Suprapubic skin (tissue), 4 donors: ENCODE measurements around the gene YTHDF1. TPM values are rescaled to one million over a fixed set of nuclear protein-coding genes. Genes with fewer than 3 reads are reported as not detected.

ENCODE experiments used
- DNase-seq, 2 donors: peaks; one replicate each; pipeline ENCODE4 v3.0.0-alpha.2; 2019; ENCODE audit warnings: low spot score in 2 of 2
- H3K27ac ChIP-seq: fragments of 200-600 bp; sonication (generic); one replicate; pipeline ENCODE4 v1.5.1; 2019
- H3K27me3 ChIP-seq: fragments of 200-600 bp; sonication (generic); one replicate; pipeline ENCODE4 v1.5.1; 2019
- H3K36me3 ChIP-seq: fragments of 200-600 bp; sonication (generic); one replicate; pipeline ENCODE4 v1.5.1; 2019
- H3K4me1 ChIP-seq: fragments of 200-600 bp; sonication (generic); one replicate; pipeline ENCODE4 v1.5.1; 2019
- H3K4me3 ChIP-seq: fragments of 200-600 bp; sonication (generic); one replicate; pipeline ENCODE4 v1.5.1; 2019; ENCODE audit warnings: mild to moderate bottlenecking
- H3K9me3 ChIP-seq: fragments of 200-600 bp; sonication (generic); one replicate; pipeline ENCODE4 v1.5.1; 2019
- CTCF ChIP-seq, 2 donors: fragments of 200-600 bp in 1 of 2; fragments of 450-650 bp in 1 of 2; sonication (generic) in 1 of 2; IDR thresholded peaks; one replicate each; pipeline ENCODE4 v1.5.1; 2016 to 2019; ENCODE audit warnings: antibody characterized with exemption in 2 of 2, mild to moderate bottlenecking in 1 of 2, moderate library complexity in 1 of 2
- EP300 ChIP-seq: sonication (generic); formaldehyde crosslinking; IDR thresholded peaks from one replicate; pipeline ENCODE4 v1.6.1; 2017; ENCODE audit warnings: antibody characterized with exemption
- POLR2A ChIP-seq, 2 donors: fragments of 450-650 bp; IDR thresholded peaks; one replicate each; pipeline ENCODE4 v1.6.1; 2017; ENCODE audit warnings: antibody characterized with exemption in 2 of 2, mild to moderate bottlenecking in 2 of 2, moderate library complexity in 2 of 2
- POLR2AphosphoS5 ChIP-seq, 3 donors: sonication (generic); formaldehyde crosslinking; IDR thresholded peaks; one replicate each; pipeline ENCODE4 v1.6.1; 2017; ENCODE audit warnings: antibody characterized with exemption in 3 of 3
- WGBS: methylation state at CpG from one replicate; pipeline ENCODE4 v1.1.5; 2018; 5-methylcytosine and 5-hydroxymethylcytosine counted together
- total RNA-seq, 4 donors: library from RNA; depleted of rRNA; stranded (reverse); fragments of >200 nt; gene quantifications; one replicate each; pipeline ENCODE4 v1.1.0, GENCODE V29; 2016

The YTHDF1 gene
- total RNA-seq, 4 donors from 2014 or later = 32.7 to 40.6 (median 34.0) TPM

GRCh38 chr20:63238031-63238430 is 22.1 kb upstream of the YTHDF1 start:
- DNase-seq = no peak
- H3K4me1 ChIP-seq = peaks cover 10% of the 10 kb centered on the region
- no CpG with 5 or more reads among the region's 10 CpGs for WGBS
- no peaks in the 10 kb centered on the region for H3K36me3 ChIP-seq
- peaks cover 21% of the 10 kb centered on the region for H3K27me3 ChIP-seq
- no peak overlapping the region for H3K4me3 ChIP-seq
- H3K27ac ChIP-seq = no peak overlapping the region
- TF ChIP-seq EP300 = no peak
- TF ChIP-seq POLR2AphosphoS5 (IDR thresholded peaks at IDR 0.05) = no peak
- no peak for TF ChIP-seq POLR2A (IDR thresholded peaks at IDR 0.05)
- TF ChIP-seq CTCF (IDR thresholded peaks at IDR 0.05) = no peak
- H3K9me3 ChIP-seq = no peaks in the 10 kb centered on the region

- TF ChIP-seq POLR2A (IDR thresholded peaks at IDR 0.05) (no peak), EP300 (no peak)
Observed at GRCh38 chr20:63236116-63236837, 20.3 kb upstream of the YTHDF1 start.

DNA sequence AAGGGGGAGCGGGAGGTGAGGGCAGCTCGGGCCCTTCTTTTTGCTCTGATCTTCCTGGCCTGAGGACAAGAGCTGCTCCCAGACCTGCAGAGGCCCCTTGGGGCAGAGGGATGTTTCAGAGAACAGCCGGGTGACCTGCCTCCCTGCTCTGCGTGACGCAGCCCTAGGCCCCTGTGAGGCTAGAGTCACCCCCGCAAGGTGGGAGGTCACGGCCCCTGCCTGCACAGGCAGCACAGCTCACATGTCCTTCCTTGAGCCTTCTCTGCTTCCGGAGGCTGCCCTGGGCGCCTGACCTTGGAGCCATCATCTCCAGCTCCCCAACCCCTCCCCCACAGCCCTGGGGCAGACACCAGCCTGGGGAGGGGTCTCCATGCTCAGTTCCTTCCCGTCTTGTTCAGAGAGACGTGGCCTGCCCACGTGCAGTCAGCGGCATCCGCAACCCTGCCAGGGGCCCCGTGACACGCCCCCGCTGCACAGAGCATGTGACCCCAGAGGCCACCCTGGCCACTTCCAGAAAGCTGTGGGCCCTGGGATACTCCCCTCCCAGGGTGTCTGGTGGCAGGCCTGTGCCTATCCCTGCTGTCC is 19.6 kb upstream of the YTHDF1 start, which contains the start of gene BIRC7:
BIRC7 (plus strand) TSS at position 507 of the 585 bp plus-strand sequence. CDS start 192 bp downstream, outside the sequence.
- TF ChIP-seq EP300 (no peak), CTCF (IDR thresholded peaks at IDR 0.05) (no peak), POLR2A (IDR thresholded peaks at IDR 0.05) (no peak), POLR2AphosphoS5 (IDR thresholded peaks at IDR 0.05) (no peak)
- Histone ChIP-seq H3K27ac (no peak within 1 kb of the TSS), H3K9me3 (no peaks in the 10 kb centered on the region), H3K36me3 (no peaks in the 10 kb centered on the region), H3K27me3 (peaks cover 25% of the 10 kb centered on the region), H3K4me1 (peaks cover 10% of the 10 kb centered on the region), H3K4me3 (no peak within 1 kb of the TSS)
- DNase-seq = no peak
- WGBS = 34% methylated on average over 12 of the region's 17 CpGs

More at GRCh38 chr20:63236116-63236837, 20.3 kb upstream of the YTHDF1 start:
- Histone ChIP-seq H3K4me3 (no peak overlapping the region), H3K4me1 (peaks cover 10% of the 10 kb centered on the region), H3K9me3 (no peaks in the 10 kb centered on the region), H3K27ac (no peak overlapping the region), H3K36me3 (no peaks in the 10 kb centered on the region), H3K27me3 (peaks cover 25% of the 10 kb centered on the region)
- WGBS = 72% methylated on average over 3 of the region's 26 CpGs
- no peak for DNase-seq

- H3K4me3 ChIP-seq = no peak overlapping the region
Observed at GRCh38 chr20:63234693-63235398, 18.9 kb upstream of the YTHDF1 start.

DNA sequence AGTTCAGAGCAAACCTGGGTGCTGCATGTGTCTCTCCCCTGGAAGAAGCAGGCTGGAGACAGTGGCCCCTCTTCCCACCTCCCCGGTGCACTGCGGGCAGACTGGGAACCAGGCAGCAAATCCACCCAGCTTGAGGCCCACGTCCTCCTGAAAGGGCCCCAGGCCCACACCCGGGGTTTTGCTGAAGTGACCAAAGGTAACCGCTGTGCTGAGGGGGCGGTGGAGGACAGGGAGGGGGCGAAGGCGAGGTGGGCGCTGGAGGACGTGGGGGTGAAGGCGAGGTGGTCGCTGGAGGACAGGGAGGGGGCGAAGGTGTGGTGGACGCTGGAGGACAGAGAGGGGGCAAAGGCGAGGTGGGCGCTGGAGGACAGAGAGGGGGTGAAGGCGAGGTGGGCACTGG is 18.0 kb upstream of the YTHDF1 start:
- Histone ChIP-seq H3K4me3 (no peak overlapping the region), H3K4me1 (peaks cover 10% of the 10 kb centered on the region), H3K36me3 (no peaks in the 10 kb centered on the region), H3K27ac (no peak overlapping the region), H3K9me3 (no peaks in the 10 kb centered on the region), H3K27me3 (peaks cover 35% of the 10 kb centered on the region)
- no peak for DNase-seq
- TF ChIP-seq POLR2A (IDR thresholded peaks at IDR 0.05) (no peak), CTCF (IDR thresholded peaks at IDR 0.05) (no peak), EP300 (no peak), POLR2AphosphoS5 (IDR thresholded peaks at IDR 0.05) (no peak)
- WGBS = 85% methylated on average over 13 of the region's 17 CpGs

More at GRCh38 chr20:63234693-63235398, 18.9 kb upstream of the YTHDF1 start:
- TF ChIP-seq CTCF (IDR thresholded peaks at IDR 0.05) = peak; percentile 8 to 68
- TF ChIP-seq POLR2A (IDR thresholded peaks at IDR 0.05) = no peak
- Histone ChIP-seq H3K27me3 (peaks cover 28% of the 10 kb centered on the region), H3K27ac (no peak overlapping the region), H3K4me1 (peaks cover 10% of the 10 kb centered on the region), H3K36me3 (no peaks in the 10 kb centered on the region), H3K9me3 (no peaks in the 10 kb centered on the region)
- DNase-seq = no peak
- WGBS = 21% methylated on average over 15 of the region's 20 CpGs
